A549 (cell line): ENCODE data around the gene C14orf132. TPM values are rescaled to one million over a fixed set of nuclear protein-coding genes. Genes with fewer than 3 reads are reported as not detected.

Source experiments
- ATAC-seq, 2 experiments: fragments of 200-7000 bp in 1 of 2; fragments of >200 bp in 1 of 2; cut with Nextera tagmentation in 1 of 2; cut with Tn5 transposase in 1 of 2; 3 replicates each; pipeline versions ENCODE4 v1.8.0 to v1.9.1; 2018 to 2020; ENCODE audit warnings: mild to moderate bottlenecking in 1 of 2, moderate library complexity in 1 of 2
- CTCF ChIA-PET: fragments of 300-600 bp; sonication (Branson Sonifier 250); formaldehyde crosslinking; extraction: SDS; loops from one replicate; lab custom pipeline; 2021; ENCODE audit warnings: antibody characterized with exemption, inconsistent platforms; lab: Yijun Ruan, JAX
- POLR2A ChIA-PET: fragments of 350-600 bp; formaldehyde crosslinking; extraction: SDS; loops from one replicate; lab custom pipeline; 2021; ENCODE audit warnings: antibody characterized with exemption, inconsistent platforms; lab: Yijun Ruan, JAX
- DNase-seq, 2 experiments: peaks; one replicate each; pipeline versions ENCODE4 v3.0.0 to v3.0.0-alpha.2; 2011 to 2016; ENCODE audit warnings: low read depth in 1 of 2, low spot score in 1 of 2
- FAIRE-seq: peaks from 2 replicates; lab custom pipeline; 2011; peaks lifted over from hg19 to GRCh38; lab: Jason Lieb, UNC
- H3K27ac ChIP-seq, 2 experiments: fragments of >200 bp; sonication (Bioruptor Twin); formaldehyde crosslinking; 3 replicates each; pipeline ENCODE4 v1.5.1; 2016 to 2017
- H3K4me1 ChIP-seq: fragments of >200 bp; sonication (Bioruptor Twin); formaldehyde crosslinking; 3 replicates; pipeline ENCODE4 v1.6.1; 2016
- H3K4me2 ChIP-seq: fragments of >200 bp; sonication (Bioruptor Twin); formaldehyde crosslinking; 3 replicates; pipeline ENCODE4 v1.6.1; 2016
- H3K4me3 ChIP-seq: fragments of >200 bp; sonication (Bioruptor Twin); formaldehyde crosslinking; 3 replicates; pipeline ENCODE4 v1.5.1; 2016
- H3K9me3 ChIP-seq: fragments of >200 bp; sonication (Bioruptor Twin); formaldehyde crosslinking; 3 replicates; pipeline ENCODE4 v1.6.1; 2016
- ATOH8 ChIP-seq: fragments of 250-450 bp; sonication (Bioruptor Pico); IDR thresholded peaks from 2 replicates; pipeline ENCODE4 v1.5.0; 2020; ENCODE audit warnings: low read depth, mild to moderate bottlenecking, moderate library complexity
- BCL3 ChIP-seq: fragments of >200 bp; sonication (Bioruptor Twin); formaldehyde crosslinking; IDR thresholded peaks from 3 replicates; pipeline ENCODE4 v1.6.1; 2016
- BHLHE40 ChIP-seq: IDR thresholded peaks from 2 replicates; pipeline ENCODE4 v1.6.1; 2012; ENCODE audit warnings: low read depth, low read length, inconsistent platforms
- CBX2 ChIP-seq: fragments of 200-600 bp; sonication (generic); IDR thresholded peaks from 2 replicates; pipeline ENCODE4 v1.6.1; 2016; ENCODE audit warnings: low read depth, mild to moderate bottlenecking, borderline replicate concordance
- CEBPB ChIP-seq, 2 experiments: fragments of >200 bp in 1 of 2; sonication (Bioruptor Twin) in 1 of 2; formaldehyde crosslinking in 1 of 2; IDR thresholded peaks; 2 replicates each; pipeline ENCODE4 v1.6.1; 2012 to 2016
- CHD4 ChIP-seq: fragments of 200-600 bp; sonication (generic); IDR thresholded peaks from 2 replicates; pipeline ENCODE4 v1.6.1; 2016; ENCODE audit warnings: antibody characterized with exemption, mild to moderate bottlenecking, borderline replicate concordance
- ELK1 ChIP-seq: fragments of 150-350 bp; IDR thresholded peaks from 2 replicates; pipeline ENCODE4 v1.6.1; 2014; ENCODE audit warnings: low read depth, mild to moderate bottlenecking, low read length
- FOSB ChIP-seq: fragments of 250-450 bp; sonication (Bioruptor Pico); IDR thresholded peaks from 2 replicates; pipeline ENCODE4 v1.5.0; 2020; ENCODE audit warnings: mild to moderate bottlenecking, moderate library complexity
- HOXB13 ChIP-seq: fragments of 250-450 bp; sonication (Bioruptor Pico); IDR thresholded peaks from 2 replicates; pipeline ENCODE4 v1.5.0; 2020; ENCODE audit warnings: low read depth, mild to moderate bottlenecking, moderate library complexity
- HOXB5 ChIP-seq: fragments of 250-450 bp; sonication (Bioruptor Pico); IDR thresholded peaks from 2 replicates; pipeline ENCODE4 v1.5.0; 2020; ENCODE audit warnings: mild to moderate bottlenecking, moderate library complexity
- KDM1A ChIP-seq: fragments of 200-600 bp; sonication (generic); IDR thresholded peaks from 2 replicates; pipeline ENCODE4 v1.6.1; 2016; ENCODE audit warnings: low read depth, mild to moderate bottlenecking
- KDM5A ChIP-seq: fragments of 200-600 bp; sonication (generic); IDR thresholded peaks from 2 replicates; pipeline ENCODE4 v1.6.1; 2016; ENCODE audit warnings: antibody characterized with exemption, mild to moderate bottlenecking
- MAFK ChIP-seq: fragments of 450-650 bp; IDR thresholded peaks from 2 replicates; pipeline ENCODE4 v1.6.1; 2014; ENCODE audit not compliant: partially characterized antibody
- MAX ChIP-seq: IDR thresholded peaks from 2 replicates; pipeline ENCODE4 v1.6.1; 2012
- MYC ChIP-seq: IDR thresholded peaks from 2 replicates; pipeline ENCODE4 v1.6.1; 2012; ENCODE audit warnings: mild to moderate bottlenecking, inconsistent platforms, low read length, improper control_type of control experiment, borderline replicate concordance
- NFE2L2 ChIP-seq: fragments of 150-350 bp; conservative IDR thresholded peaks from 2 replicates; pipeline ENCODE4 v1.6.1; 2014; ENCODE audit warnings: low read length
- NPAS2 ChIP-seq: fragments of 250-450 bp; sonication (Bioruptor Pico); IDR thresholded peaks from 2 replicates; pipeline ENCODE4 v1.8.0; 2022; ENCODE audit warnings: mild to moderate bottlenecking, moderate library complexity, borderline replicate concordance
- NR3C1 ChIP-seq: fragments of >200 bp; sonication (Bioruptor Twin); formaldehyde crosslinking; IDR thresholded peaks from 3 replicates; pipeline ENCODE4 v1.6.1; 2017
- POLR2A ChIP-seq: IDR thresholded peaks from 2 replicates; pipeline ENCODE4 v1.6.1; 2012; ENCODE audit warnings: mild to moderate bottlenecking, low read length
- RARB ChIP-seq: fragments of 250-450 bp; sonication (Bioruptor Pico); IDR thresholded peaks from 2 replicates; pipeline ENCODE4 v1.8.0; 2021; ENCODE audit warnings: mild to moderate bottlenecking, moderate library complexity
- RFX5 ChIP-seq: fragments of 450-650 bp; IDR thresholded peaks from 2 replicates; pipeline ENCODE4 v1.7.1; 2014; ENCODE audit warnings: antibody characterized with exemption, mild to moderate bottlenecking, moderate library complexity
- SMC3 ChIP-seq: fragments of >200 bp; sonication (Bioruptor Twin); formaldehyde crosslinking; IDR thresholded peaks from 3 replicates; pipeline ENCODE4 v1.6.1; 2018; ENCODE audit warnings: inconsistent platforms
- SREBF2 ChIP-seq: fragments of 450-650 bp; IDR thresholded peaks from 2 replicates; pipeline ENCODE4 v1.6.1; 2014; ENCODE audit warnings: mild to moderate bottlenecking, moderate library complexity
- TFCP2L1 ChIP-seq: fragments of 250-450 bp; sonication (Bioruptor Pico); IDR thresholded peaks from 2 replicates; pipeline ENCODE4 v1.5.0; 2021; ENCODE audit warnings: mild to moderate bottlenecking
- TP53 ChIP-seq: fragments of 250-450 bp; sonication (Bioruptor Pico); IDR thresholded peaks from 2 replicates; pipeline ENCODE4 v1.5.0; 2021; ENCODE audit warnings: mild to moderate bottlenecking, moderate library complexity
- WGBS: methylation state at CpG from one replicate; pipeline ENCODE4 v1.1.6; 2017; ENCODE audit errors: missing lambda C conversion rate; 5-methylcytosine and 5-hydroxymethylcytosine counted together
- polyA plus RNA-seq, 4 experiments: library from polyadenylated mRNA; depleted of rRNA in 3 of 4; stranded (reverse); fragments of >200 nt; fragmentation: RNase III in 1 of 4; extraction: RNeasy Plus Mini Kit Qiagen cat#74134 plus additional on column Dnase treatment in 1 of 4; gene quantifications; 2 replicates in 3 of 4; 3 replicates in 1 of 4; pipeline ENCODE4 v1.2.3, GENCODE V29; 2011 to 2017
- TF ChIP-seq, protein P1 (sequence below): fragments of >200 bp; sonication (Bioruptor Twin); formaldehyde crosslinking; IDR thresholded peaks from 2 replicates; pipeline ENCODE4 v1.6.1; 2016
- TF ChIP-seq, protein P2 (sequence below): fragments of 450-650 bp; IDR thresholded peaks from 2 replicates; pipeline ENCODE4 v1.6.1; 2014; ENCODE audit warnings: antibody characterized with exemption

The C14orf132 gene
- polyA plus RNA-seq, 2 of the 4 experiments (the other 2 are of a cell fraction) = 4.6 to 8.5 TPM

DNA sequence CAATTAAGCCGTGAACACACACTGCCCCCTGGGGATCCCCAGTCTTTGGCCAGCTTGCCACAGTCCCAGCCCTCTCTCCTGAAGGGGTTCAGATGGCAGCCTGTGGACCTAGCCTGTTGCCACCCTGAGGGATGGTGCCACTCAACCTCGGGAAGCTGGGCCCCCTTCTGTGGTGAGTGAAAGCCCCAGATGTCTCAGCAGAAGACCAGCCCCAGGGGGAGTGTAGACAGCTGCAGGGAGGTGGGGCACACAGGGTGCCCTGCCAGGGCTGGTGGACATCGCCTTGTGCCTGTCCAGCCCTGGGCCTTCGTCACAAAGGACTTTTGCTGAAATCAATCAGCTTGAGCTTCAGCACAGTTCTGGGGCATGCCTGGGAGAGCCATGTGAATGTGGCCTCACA, 32.4 kb downstream of the C14orf132 start (continued):
- no peak for TF ChIP-seq ATOH8 (CRISPR knock-in tag)
- TF ChIP-seq FOSB (CRISPR knock-in tag) = no peak
- no peak for TF ChIP-seq KDM5A
- no peak for TF ChIP-seq POLR2A
- TF ChIP-seq CHD4 = no peak
- TF ChIP-seq RARB (CRISPR knock-in tag) = no peak
- TF ChIP-seq TP53 = no peak
- TF ChIP-seq SMC3 = no peak
- no peak for TF ChIP-seq MYC
- no peak for TF ChIP-seq BCL3
- no peak for TF ChIP-seq NPAS2

- Histone ChIP-seq H3K9me3 (no peaks in the 10 kb centered on the region), H3K4me1 (no peaks in the 10 kb centered on the region), H3K27ac (no peak overlapping the region), H3K4me2 (no peak overlapping the region), H3K4me3 (no peak overlapping the region)
- no peak for ATAC-seq
- ChIA-PET POLR2A (no interaction called here), CTCF (interaction anchor here (0.9 to 2.8 kb wide), 5 partner anchors 10 to 28 kb away, joined by 3 to 11 read pairs (median 7); no protein-coding TSS in a partner anchor)
- FAIRE-seq = no peak
- no peak for DNase-seq
- TF ChIP-seq, protein P1, sequence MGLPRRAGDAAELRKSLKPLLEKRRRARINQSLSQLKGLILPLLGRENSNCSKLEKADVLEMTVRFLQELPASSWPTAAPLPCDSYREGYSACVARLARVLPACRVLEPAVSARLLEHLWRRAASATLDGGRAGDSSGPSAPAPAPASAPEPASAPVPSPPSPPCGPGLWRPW = no peak
- no peak for TF ChIP-seq TFCP2L1 (CRISPR knock-in tag)
- TF ChIP-seq MAFK = no peak
- no peak for TF ChIP-seq SREBF2
- no peak for TF ChIP-seq NFE2L2
- no peak for TF ChIP-seq NR3C1
- no peak for TF ChIP-seq CEBPB (IDR thresholded peaks at IDR 0.05)
- WGBS = 78% methylated on average over 10 of the region's 10 CpGs
These were observed 32.9 kb downstream of the C14orf132 start for GRCh38 chr14:96072076-96072475.

GRCh38 chr14:96072746-96073145, 33.6 kb downstream of the C14orf132 start:
- no peak for TF ChIP-seq NR3C1
- TF ChIP-seq, protein P2, sequence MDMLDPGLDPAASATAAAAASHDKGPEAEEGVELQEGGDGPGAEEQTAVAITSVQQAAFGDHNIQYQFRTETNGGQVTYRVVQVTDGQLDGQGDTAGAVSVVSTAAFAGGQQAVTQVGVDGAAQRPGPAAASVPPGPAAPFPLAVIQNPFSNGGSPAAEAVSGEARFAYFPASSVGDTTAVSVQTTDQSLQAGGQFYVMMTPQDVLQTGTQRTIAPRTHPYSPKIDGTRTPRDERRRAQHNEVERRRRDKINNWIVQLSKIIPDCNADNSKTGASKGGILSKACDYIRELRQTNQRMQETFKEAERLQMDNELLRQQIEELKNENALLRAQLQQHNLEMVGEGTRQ = no peak
- TF ChIP-seq BHLHE40 = no peak
- TF ChIP-seq HOXB13 (CRISPR knock-in tag) = no peak
- TF ChIP-seq KDM1A = no peak
- TF ChIP-seq HOXB5 = no peak
- no peak for TF ChIP-seq SREBF2
- TF ChIP-seq ATOH8 (CRISPR knock-in tag) = no peak
- TF ChIP-seq ELK1 = no peak
- no peak for TF ChIP-seq BCL3
- TF ChIP-seq FOSB (CRISPR knock-in tag) = no peak
- TF ChIP-seq CBX2 = no peak
- no peak for TF ChIP-seq RFX5
- no peak for TF ChIP-seq MAX
- ChIA-PET CTCF (interaction anchor here (0.7 to 2.8 kb wide), 6 partner anchors 11 to 189 kb away, joined by 3 to 11 read pairs (median 5); no protein-coding TSS in a partner anchor), POLR2A (no interaction called here)
- no peak for FAIRE-seq
- Histone ChIP-seq H3K4me1 (no peaks in the 10 kb centered on the region), H3K4me3 (no peak overlapping the region), H3K9me3 (no peaks in the 10 kb centered on the region), H3K27ac (no peak overlapping the region), H3K4me2 (no peak overlapping the region)
- ATAC-seq = no peak
- no peak for DNase-seq
- WGBS = 81% methylated on average over 6 of the region's 6 CpGs
